HUDEP-2 (cell line): ENCODE results near the gene SMIM7.
"Not testable (repeated sequence)": the region's sequence is repeated elsewhere in the genome, so short reads cannot be mapped to it uniquely, and the experiment has no call there.

Experiments
- DNase-seq, 76 experiments: peaks; one replicate each; lab custom pipeline; 2025; ENCODE audit not compliant: unreplicated experiment in 76 of 76; lab: John Stamatoyannopoulos, UW

The SMIM7 gene

GRCh38 chr19:16655727-16656126, 4.2 kb downstream of the SMIM7 start:
- DNase-seq, result no peak

GRCh38 chr19:16654627-16655026, 5.3 kb downstream of the SMIM7 start:
- no peak for DNase-seq

DNA sequence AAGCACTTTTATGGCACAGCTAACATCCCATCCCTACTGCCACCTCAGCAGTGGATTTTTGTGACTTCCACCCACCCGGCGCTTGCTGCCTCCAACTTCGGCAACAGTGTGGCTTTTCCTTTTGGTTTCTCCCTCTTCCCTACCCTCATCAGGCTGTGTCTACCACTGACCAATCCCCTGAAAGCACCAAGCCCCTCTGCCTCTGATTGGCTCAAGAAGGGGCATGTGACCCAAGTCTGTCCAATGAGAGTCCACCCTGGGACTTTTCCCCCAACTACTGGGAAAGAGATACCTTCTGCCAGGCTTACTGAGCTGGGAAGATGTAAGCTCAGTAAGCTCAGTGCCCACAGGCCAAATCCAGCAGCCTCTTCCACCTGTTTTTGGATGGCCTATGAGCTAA, 5.8 kb downstream of the SMIM7 start:
- no peak for DNase-seq

GRCh38 chr19:16652854-16653253, 7.1 kb downstream of the SMIM7 start:
- DNase-seq, result no peak

DNA sequence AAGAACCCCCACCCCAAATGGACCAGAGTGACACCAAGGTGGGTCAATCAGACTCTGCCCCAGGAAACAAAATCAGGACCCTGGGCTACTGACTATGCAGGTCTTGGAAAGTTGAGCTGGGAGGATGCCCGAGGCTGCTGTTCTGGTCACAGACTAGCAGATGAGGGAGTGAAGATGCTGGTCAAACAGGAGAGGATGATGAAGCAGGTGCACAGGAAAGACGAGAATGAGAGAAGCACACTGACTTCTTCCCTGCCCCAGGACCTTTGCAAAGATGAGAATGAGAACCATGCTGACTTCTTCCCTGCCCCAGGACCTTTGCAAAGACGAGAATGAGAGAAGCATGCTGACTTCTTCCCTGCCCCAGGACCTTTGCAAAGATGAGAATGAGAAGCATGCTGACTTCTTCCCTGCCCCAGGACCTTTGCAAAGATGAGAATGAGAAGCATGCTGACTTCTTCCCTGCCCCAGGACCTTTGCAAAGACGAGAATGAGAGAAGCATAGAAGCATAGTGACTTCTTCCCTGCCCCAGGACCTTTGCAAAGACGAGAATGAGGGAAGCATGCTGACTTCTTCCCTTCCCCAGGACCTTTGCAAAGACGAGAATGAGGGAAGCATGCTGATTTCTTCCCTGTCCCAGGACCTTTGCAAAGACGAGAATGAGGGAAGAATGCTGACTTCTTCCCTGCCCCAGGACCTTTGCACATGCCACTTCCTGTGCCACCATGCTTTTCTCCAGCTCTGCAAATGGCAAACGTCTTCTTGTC, 8.3 kb downstream of the SMIM7 start:
- not testable (repeated sequence) for DNase-seq

DNA sequence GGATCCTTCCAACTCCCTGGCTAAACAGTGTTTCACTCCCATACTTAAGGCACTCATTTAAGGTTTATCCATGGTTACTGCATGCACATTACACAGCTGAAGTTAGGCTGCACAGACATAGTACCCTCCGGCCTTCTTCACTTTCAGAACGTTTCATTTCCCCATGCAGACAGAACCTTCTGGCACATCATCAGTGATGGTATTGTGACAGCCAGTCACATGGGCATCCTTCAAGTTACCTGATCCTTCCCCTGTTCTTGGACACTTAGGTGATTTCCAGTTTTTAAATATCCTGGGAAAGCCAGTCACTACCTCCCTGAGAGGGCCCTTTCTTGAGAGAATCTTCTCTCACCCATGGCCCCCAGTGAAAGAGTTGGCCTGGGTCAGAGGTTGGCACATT, 9.1 kb downstream of the SMIM7 start:
- DNase-seq, result no peak

DNA sequence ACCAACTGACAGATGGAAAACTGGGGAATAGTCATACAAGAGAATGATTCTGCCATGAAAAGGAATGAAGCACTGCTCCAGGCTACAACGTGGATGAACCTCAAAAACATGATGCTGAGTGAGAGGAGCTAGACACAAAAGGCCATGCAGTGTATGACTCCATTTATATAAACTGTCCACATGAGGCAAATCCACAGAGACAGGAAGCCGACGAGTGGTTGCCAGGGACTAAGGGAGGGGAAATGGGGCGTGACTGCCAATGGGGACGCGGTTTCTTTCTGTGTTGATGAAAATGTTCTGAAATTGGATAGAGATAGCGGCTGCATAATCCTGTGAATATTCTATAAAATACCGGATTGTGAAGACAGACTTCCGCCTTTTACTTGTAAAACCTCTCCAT, 10.2 kb downstream of the SMIM7 start:
- no peak for DNase-seq

DNA sequence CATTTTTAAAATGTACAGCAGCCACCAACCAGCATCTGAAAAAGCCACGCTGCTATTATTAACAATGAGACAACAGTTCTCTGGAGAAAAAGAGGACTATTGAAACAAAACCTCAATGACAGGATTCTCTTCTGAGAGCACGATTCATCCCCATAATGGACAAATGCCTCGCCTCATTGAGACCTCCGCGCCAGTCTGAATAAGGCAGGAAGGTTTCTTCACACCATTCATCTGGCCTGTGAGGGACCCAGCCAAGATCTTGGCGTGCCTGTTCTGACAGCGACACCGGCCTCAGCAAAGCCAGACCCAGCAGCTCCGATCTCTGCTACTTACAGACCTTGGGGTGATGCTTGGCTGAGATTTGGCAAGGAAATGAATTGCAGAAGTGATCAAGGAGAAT, 14.8 kb downstream of the SMIM7 start:
- no peak for DNase-seq

- DNase-seq, result no peak
Measured at GRCh38 chr19:16641695-16642094, 18.2 kb downstream of the SMIM7 start.

GRCh38 chr19:16640951-16641350, 19.0 kb downstream of the SMIM7 start:
- no peak for DNase-seq

- no peak for DNase-seq
Measured at GRCh38 chr19:16638666-16639065, 21.3 kb downstream of the SMIM7 start.

DNA sequence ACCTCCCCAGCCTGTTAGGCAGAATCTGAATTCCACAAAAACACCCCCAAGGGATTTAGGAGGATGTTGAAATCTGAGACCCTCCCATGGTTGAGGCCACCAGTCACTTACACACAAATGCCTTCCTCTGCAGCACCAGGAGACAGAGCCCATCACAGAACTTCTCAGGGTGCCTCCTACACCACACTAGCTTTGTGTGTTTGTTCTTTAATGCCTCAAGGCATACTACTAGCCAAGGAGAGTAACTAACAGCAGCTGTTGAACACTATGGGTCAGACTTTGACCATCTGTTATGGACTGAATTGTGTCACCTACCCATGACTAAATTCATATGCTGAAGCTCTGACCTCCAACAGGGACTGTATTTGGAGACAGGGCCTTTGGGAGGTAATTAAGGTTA, 22.4 kb downstream of the SMIM7 start:
- no peak for DNase-seq

DNA sequence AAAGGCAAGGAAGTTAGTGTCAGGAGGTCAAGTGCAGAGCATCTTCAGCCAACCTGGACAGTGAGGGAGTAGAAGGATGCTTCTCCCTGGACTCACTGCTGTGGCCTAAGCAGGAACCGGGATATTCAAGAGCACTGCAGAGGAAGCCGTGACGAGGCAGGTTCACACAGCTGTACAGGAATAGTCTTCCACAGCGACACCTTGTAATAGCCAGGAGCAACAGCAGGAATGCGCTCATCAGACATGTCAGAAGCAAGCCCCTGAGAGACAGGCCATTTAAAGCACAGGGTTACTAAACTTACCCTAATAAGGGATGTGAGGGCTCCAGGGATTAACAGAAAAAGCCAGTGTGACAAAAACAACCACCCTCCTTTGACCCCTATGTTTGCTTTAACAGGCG, 28.5 kb downstream of the SMIM7 start:
- no peak for DNase-seq

- peak in 54 of 76 experiments; percentile 17 to 73 (median 42) for DNase-seq
Measured at GRCh38 chr19:16628984-16629691, 30.8 kb downstream of the SMIM7 start.

- peak in 74 of 76 experiments; percentile 64 to 99 (median 95) for DNase-seq
Measured at GRCh38 chr19:16628183-16628983, 31.6 kb downstream of the SMIM7 start, which contains the start of gene MED26. MED26 (minus strand) TSS chr19:16628204; CDS start chr19:16627943, 261 bp downstream.

DNA sequence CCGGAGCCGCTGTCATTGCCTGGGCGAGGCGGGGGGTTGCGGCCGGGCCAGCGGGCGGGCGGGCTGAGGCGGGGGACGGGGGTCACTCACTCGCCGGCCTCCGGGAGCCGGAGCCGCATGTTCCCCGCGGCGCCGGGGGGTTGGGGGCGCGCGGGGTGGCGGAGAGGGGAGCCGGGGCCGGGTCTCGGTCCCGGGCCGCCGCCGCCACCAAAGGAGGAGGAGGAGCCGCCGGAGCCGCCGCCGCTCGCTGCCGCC, 32.1 kb downstream of the SMIM7 start:
- no peak for DNase-seq

- DNase-seq, result peak in 3 of 76 experiments; percentile 8 to 27 (median 13)
Measured at GRCh38 chr19:16627193-16627927, 32.6 kb downstream of the SMIM7 start.

GRCh38 chr19:16626796-16627192, 33.1 kb downstream of the SMIM7 start:
- DNase-seq, result no peak

DNA sequence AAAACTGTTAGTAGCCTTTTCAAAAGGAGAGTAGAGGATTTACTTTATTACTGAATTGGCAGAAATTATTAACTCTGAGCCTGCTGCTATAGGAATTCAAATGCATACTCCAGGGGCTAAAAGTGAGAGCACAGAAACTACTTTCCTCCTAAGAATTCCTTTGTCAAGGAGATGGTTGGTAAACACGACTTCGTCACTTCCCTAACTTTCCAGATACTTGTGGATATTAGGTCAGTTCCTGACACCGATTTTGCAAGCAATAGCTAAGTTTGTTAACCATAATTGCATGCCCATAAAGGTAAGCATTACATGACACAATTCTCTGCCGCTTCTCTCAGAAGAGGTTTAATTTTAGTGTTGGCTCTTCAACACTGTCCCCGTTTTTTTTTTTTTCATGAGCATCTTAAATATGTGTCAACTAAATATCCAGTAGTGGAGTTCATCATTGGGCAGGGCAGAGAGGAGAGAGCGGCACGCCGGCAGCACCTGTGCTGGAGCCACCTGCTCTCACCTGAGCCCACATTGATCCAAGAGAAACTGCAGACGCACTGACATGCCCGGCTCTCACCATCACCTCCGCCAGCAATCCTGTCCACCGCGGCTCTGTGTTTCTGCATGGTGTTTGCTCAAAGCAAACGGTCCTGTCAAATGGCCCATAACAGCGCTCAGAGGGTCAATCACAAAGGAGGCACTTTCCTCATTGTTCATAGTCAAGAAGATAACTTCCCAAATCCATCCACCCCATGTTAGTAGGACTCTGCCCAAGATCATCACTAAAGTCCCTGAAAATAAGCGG, 34.6 kb downstream of the SMIM7 start:
- DNase-seq, result no peak

DNA sequence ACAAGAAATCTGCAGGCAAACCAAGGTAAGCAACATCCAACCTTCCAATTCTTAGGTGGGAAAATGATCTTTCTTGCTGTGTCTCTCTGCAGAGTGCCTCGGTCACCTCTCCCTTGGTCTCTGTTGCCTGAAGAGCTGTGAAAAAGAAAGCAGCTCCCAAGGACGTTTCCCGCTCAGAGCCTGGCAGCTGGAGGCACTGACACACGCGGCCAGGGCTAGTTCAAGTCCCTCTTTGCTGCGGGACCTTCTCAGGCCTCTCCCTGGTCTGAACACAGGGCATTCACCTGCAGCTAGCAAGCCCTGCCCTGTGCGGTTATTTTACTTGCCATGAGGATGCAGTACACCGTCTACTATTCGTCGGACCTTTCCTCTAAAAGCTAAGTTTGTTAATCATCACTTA, 35.7 kb downstream of the SMIM7 start:
- DNase-seq, result no peak
